Neutrophil (primary cell): ENCODE measurements around the gene NPHP4.

Experiments used
- H3K27ac ChIP-seq: fragments of 200-600 bp; sonication (generic); 2 replicates; pipeline ENCODE4 v1.5.1; 2016; ENCODE audit warnings: mild to moderate bottlenecking, moderate library complexity
- H3K27me3 ChIP-seq: fragments of 200-600 bp; sonication (generic); 2 replicates; pipeline ENCODE4 v1.6.0; 2016; ENCODE audit warnings: mild to moderate bottlenecking
- H3K36me3 ChIP-seq: fragments of 200-600 bp; sonication (generic); 2 replicates; pipeline ENCODE4 v1.5.1; 2017
- H3K4me1 ChIP-seq, 2 experiments: fragments of 200-600 bp in 1 of 2; sonication (generic) in 1 of 2; 1 replicate in 1 of 2; 2 replicates in 1 of 2; pipeline versions ENCODE4 v1.5.1 to v1.6.1; 2013 to 2016; ENCODE audit warnings: low read depth in 1 of 2, low read length in 1 of 2, mild to moderate bottlenecking in 1 of 2, moderate library complexity in 1 of 2; ENCODE audit not compliant: control insufficient read depth in 1 of 2, insufficient read depth in 1 of 2
- H3K4me3 ChIP-seq, 2 experiments: fragments of 200-600 bp in 1 of 2; sonication (generic) in 1 of 2; 1 replicate in 1 of 2; 2 replicates in 1 of 2; pipeline ENCODE4 v1.5.1; 2013 to 2016; ENCODE audit warnings: low read depth in 1 of 2, low read length in 1 of 2, mild to moderate bottlenecking in 1 of 2, moderate library complexity in 1 of 2
- H3K9me3 ChIP-seq: fragments of 200-600 bp; sonication (generic); 2 replicates; pipeline ENCODE4 v1.5.1; 2016
- TF ChIP-seq, protein P1 (sequence below): fragments of 200-600 bp; sonication (generic); IDR thresholded peaks from 2 replicates; pipeline ENCODE4 v1.5.1; 2016; ENCODE audit warnings: antibody characterized with exemption

NPHP4 gene

DNA sequence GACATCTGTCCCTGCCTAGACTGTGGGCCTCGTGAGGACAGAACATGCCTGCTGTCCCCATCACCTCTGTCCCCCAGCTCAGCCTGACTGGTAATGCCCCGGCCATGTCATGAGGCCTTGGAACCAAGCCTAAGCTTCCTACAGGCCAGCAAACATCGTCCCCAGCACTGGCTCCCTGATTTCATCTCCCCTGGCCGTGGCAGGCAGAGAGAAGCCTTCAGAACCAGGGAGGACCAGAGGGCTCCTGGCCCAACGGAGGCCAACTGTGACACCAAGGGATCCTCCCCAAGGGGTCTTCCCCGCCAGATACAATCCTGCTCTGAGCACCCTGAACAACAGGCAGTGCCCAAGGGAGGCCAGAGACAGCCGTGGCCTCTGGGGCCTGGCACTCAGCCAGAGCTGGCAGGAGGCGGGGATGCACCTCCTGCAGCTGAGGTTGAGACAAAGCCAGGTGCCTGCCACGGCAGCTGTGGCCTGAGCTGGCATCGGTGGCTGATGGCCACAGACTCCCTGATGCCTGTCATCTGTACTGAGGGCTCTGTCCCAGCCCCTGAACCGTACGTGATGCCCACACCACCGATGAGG is 9.9 kb upstream of the NPHP4 start:
- Histone ChIP-seq H3K4me1 (peaks cover 0 to 3% of the 10 kb centered on the region in 2 experiments), H3K9me3 (no peaks in the 10 kb centered on the region), H3K27me3 (no peaks in the 10 kb centered on the region), H3K4me3 (no peak overlapping the region), H3K36me3 (peaks cover 40% of the 10 kb centered on the region), H3K27ac (no peak overlapping the region)
- TF ChIP-seq, protein P1, sequence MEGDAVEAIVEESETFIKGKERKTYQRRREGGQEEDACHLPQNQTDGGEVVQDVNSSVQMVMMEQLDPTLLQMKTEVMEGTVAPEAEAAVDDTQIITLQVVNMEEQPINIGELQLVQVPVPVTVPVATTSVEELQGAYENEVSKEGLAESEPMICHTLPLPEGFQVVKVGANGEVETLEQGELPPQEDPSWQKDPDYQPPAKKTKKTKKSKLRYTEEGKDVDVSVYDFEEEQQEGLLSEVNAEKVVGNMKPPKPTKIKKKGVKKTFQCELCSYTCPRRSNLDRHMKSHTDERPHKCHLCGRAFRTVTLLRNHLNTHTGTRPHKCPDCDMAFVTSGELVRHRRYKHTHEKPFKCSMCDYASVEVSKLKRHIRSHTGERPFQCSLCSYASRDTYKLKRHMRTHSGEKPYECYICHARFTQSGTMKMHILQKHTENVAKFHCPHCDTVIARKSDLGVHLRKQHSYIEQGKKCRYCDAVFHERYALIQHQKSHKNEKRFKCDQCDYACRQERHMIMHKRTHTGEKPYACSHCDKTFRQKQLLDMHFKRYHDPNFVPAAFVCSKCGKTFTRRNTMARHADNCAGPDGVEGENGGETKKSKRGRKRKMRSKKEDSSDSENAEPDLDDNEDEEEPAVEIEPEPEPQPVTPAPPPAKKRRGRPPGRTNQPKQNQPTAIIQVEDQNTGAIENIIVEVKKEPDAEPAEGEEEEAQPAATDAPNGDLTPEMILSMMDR, result no peak

DNA sequence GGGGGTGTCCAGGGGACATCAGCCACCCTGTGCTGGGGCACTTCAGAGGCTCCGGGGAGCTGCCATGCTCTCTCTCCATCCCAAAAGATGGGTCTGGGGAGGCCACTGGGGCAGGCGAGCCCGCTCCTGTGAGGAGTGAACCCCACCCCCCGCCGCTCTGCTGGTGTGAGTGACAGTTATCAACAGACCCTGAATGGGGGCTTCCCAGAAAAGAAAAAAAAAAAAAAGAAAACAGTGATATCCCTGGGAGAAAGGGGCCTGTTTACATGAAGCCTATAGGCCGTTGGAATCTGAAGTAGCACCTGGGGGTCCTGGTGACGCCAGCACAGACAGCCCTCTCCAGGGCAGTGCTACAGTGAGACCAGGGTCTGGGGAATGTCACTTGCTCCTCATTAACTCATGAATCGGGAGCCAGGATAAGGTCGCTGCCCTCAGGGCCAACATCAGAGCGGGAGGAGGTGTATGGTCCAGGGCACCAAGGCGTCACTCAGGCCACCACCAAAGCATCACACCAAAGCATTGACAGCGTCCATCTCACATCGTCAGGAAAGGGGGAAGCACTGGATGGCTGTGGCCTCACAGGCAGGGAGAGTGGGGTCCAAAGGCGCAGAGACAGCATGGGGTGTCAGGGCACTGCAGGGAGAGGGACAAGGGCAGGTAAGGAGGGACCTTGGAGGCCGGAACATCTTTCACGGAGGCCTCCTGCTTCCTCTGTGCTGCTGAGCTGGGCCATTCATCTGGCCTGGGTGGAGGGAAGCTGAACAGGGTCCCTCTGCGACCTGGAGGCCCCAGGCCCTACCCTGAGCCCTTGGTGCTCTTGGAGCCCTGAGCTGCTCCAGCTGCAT is 8.4 kb upstream of the NPHP4 start:
- no peak overlapping the region for H3K4me3 ChIP-seq

DNA sequence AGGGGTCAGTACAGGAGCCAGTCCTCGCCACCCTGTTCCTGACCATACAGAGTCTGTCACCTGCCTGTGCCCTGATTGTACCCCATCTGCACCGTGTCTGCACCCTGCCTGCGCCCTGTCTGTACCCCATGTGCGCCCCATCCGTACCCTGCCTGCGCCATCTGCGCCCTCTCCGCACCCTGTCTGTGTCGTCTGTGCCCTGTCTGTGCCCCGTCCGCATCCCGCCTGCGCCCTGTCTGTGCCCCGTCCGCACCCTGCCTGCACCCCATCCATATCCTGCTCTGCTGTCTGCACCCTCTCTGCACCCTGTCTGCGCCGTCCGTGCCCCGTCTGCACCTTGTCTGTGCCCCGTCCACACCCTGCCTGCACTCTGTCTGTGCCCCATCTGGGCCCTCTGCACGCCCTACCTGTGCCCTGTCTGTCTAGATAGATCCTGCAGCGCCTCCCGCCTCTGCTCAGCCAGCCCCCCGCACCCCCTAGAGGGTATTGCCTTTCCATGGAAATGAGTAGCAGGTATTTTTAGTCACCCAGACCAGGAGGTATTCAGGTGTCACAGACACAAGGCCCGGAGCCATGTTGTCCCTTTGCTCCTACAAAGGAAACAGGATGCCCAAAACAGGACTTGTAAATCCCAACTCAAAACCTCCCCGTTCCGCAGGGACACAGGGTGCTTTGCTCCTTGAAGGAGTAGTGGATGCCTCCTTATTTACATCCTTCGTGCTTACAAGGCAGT is 7.7 kb upstream of the NPHP4 start:
- no peak overlapping the region for H3K27ac ChIP-seq
- peaks cover 9 to 10% of the 10 kb centered on the region in 2 experiments for H3K4me1 ChIP-seq
- H3K4me3 ChIP-seq, result no peak overlapping the region
- peaks cover 56% of the 10 kb centered on the region for H3K36me3 ChIP-seq
- no peaks in the 10 kb centered on the region for H3K9me3 ChIP-seq
- no peaks in the 10 kb centered on the region for H3K27me3 ChIP-seq
- TF ChIP-seq, protein P1, result no peak

More for the DNA sequence above, 8.4 kb upstream of the NPHP4 start:
- Histone ChIP-seq H3K36me3 (peaks cover 52% of the 10 kb centered on the region), H3K27me3 (no peaks in the 10 kb centered on the region), H3K27ac (no peak overlapping the region), H3K4me1 (peaks cover 2 to 3% of the 10 kb centered on the region in 2 experiments), H3K9me3 (no peaks in the 10 kb centered on the region)
- TF ChIP-seq, protein P1, result no peak

DNA sequence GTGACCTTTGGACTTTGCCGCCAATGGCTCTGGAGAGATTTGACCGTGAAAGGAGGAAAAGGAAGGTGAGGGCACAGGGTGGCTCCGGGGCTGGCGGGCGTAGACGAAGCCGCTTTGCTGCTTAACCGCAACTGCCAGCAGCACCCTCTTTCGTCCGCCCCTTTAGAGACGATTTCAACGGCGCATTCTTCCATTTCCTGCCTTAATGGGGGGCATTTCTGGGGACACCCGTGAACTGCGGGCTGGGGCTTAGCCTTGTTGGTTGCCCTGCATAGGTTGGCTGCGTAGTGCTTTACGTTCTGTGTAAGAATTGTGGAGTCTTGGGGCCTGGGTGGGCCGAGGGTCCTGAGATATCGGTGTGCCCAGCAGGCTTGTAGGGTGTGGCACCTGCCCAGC is 6.7 kb upstream of the NPHP4 start:
- peaks cover 16 to 19% of the 10 kb centered on the region in 2 experiments for H3K4me1 ChIP-seq
- TF ChIP-seq, protein P1, result no peak
- peaks cover 50% of the 10 kb centered on the region for H3K36me3 ChIP-seq
- H3K9me3 ChIP-seq, result no peaks in the 10 kb centered on the region
- no peak overlapping the region for H3K27ac ChIP-seq
- H3K27me3 ChIP-seq, result no peaks in the 10 kb centered on the region
- H3K4me3 ChIP-seq, result no peak overlapping the region

DNA sequence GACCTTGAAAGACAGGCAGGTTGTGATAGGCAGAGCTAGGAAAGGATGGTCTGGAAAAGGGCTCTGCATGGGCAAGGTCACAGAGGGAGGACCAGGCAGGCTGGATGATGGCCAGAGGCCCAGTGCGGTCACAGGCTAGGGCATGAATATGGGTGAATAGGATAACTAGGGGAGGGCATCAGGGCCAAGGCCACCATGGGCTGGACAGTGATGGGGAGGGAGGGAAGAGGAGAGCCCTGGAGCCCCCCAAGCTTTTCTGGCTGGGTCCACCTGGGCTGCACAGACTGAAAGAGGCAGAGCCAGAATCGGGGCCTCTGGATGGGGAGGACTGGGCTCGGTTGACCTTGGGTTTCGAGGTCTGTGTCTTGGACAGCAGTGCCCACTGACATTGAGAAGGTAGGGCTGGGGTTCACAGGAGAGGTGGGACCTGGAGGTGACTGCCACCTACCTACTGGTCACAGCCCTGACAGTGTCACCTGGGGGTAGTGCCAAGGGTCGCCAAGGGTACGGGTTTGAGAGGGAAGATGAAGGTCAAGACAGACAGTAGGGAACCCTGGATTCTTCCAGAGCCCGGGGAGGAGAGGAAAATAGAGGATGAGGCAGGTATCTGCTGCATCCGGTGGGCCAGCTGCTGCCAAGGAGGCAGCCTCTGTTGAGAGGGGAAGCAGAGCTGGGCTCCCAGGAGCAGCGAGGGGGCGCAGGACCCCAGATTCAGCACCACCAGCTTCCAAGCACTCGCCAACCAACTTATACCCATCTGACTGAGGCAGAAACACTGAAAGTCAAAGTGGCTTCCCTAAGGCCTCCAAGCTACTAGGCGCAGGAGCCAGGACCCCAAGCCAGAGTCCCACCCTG is 6.1 kb upstream of the NPHP4 start:
- Histone ChIP-seq H3K36me3 (peaks cover 46% of the 10 kb centered on the region), H3K9me3 (no peaks in the 10 kb centered on the region), H3K4me1 (peaks cover 23 to 26% of the 10 kb centered on the region in 2 experiments), H3K4me3 (no peak overlapping the region), H3K27ac (no peak overlapping the region), H3K27me3 (no peaks in the 10 kb centered on the region)
- TF ChIP-seq, protein P1, result no peak
